ENCODE measurements around the gene PRR13. TPM values are rescaled to one million over a fixed set of nuclear protein-coding genes. Genes with fewer than 3 reads are reported as not detected.
"Not testable (repeated sequence)": the region's sequence is repeated elsewhere in the genome, so short reads cannot be mapped to it uniquely, and the experiment has no call there.

PRR13 gene
- total RNA-seq, 4 donors from 2014 or later: 47.8 to 77.6 (median 65.3) TPM

DNA sequence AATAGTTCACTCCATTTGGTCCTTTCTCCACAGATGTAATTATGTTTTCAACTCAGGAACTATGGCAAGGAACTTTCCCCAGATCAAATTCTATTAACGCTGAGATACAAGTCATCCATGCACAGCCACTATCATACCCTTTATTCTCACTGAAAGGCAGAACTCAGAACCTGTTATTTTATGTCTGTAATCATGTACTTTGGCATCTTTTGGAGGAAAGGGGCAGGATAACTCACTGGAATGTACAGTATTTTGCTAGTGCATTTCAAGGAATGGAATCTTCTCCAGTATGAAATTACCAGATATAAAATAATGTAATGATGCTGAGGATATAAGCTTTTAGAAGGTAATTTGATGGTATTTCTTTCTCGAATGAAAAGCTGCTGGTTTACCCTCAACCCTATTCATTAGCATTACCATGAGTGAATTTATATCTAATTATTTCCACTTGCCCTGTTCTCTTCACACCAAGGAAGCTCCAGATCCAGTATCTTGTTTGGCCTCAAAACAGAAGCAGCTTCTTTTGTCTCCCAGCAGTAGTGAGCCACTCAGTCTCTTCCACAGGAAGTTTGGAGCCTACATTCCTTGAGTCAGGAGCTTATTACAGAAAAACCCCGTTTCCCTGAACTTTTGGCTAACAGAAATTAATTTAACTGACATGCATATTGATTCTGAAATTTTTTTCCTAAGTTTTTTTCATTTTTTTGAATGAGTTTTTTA lies 27.9 kb upstream of the PRR13 start:
- H3K36me3 ChIP-seq: peaks cover 30 to 40% (median 37%) of the 10 kb centered on the region in 4 donors

DNA sequence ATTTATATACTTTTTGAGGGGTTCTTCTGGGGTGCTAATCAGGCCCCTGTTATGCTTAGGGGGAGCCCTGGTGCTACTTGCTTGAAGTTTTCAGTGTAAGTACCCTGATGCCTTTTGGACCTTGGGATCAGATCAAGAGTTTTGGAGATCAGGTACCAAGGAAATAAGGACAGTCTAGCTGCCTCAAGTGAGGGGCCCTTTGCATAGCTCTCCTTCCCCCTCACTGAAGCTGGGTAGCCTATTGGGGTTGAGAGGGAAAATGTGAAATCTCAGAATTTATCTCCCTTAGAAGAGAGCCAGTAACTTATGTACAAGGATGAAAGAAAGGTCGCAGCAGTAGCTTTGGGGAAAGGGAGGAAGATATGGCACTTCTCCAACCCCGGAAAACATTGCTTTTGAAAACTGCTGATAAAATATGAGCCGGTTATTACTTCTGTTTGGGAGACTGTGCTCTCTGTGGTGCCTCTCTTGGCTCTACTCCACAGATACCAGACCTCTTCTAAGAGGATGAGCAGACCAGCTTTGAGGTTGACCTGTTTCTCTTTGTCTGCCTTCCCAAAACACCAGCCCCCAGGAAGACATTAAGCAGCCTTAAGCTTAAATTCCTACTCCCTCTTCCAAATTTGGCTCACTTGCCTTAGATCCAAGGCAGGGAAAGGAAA lies 26.6 kb upstream of the PRR13 start:
- peak overlapping the region in 2 of 4 donors; percentile 1 to 28 for H3K27ac ChIP-seq (replicated peaks in 1 of 4)

More for the DNA sequence above, 27.9 kb upstream of the PRR13 start:
- Histone ChIP-seq H3K27ac (replicated peaks in 1 of 4) (peak overlapping the region; percentile 33 to 64 (median 43)), H3K4me3 (peak overlapping the region in 1 of 4 donors; percentile 10), H3K9me3 (no peaks in the 10 kb centered on the region), H3K27me3 (no peaks in the 10 kb centered on the region), H3K4me1 (peaks cover 37 to 53% (median 42%) of the 10 kb centered on the region in 4 donors)
- intact Hi-C loops (cut with DNase I): no loop called here
- WGBS: 59% methylated on average over 3 of the region's 3 CpGs
- TF ChIP-seq EP300 (IDR thresholded peaks at IDR 0.05): no peak
- no peak for DNase-seq (ENCODE audit: extremely low spot score)

GRCh38 chr12:53415752-53416389 lies 25.7 kb upstream of the PRR13 start:
- H3K4me3 ChIP-seq; H3K27me3 ChIP-seq; H3K9me3 ChIP-seq; DNase-seq (ENCODE audit: extremely low spot score); intact Hi-C loops (cut with DNase I): not testable (repeated sequence)
- H3K36me3 ChIP-seq: peaks cover 7 to 18% (median 14%) of the 10 kb centered on the region in 4 donors
- H3K27ac ChIP-seq (replicated peaks in 1 of 4): peak overlapping the region in 1 of 4 donors; percentile 33
- WGBS: 69% methylated on average over 2 of the region's 2 CpGs
- H3K4me1 ChIP-seq: peaks cover 37 to 55% (median 43%) of the 10 kb centered on the region in 4 donors

More for the DNA sequence above, 26.6 kb upstream of the PRR13 start:
- no peak for DNase-seq (ENCODE audit: extremely low spot score)
- no peak overlapping the region for H3K4me3 ChIP-seq
- no peaks in the 10 kb centered on the region for H3K9me3 ChIP-seq
- TF ChIP-seq CTCF (IDR thresholded peaks at IDR 0.05): no peak
- no peak for TF ChIP-seq EP300 (IDR thresholded peaks at IDR 0.05)
- TF ChIP-seq POLR2A (IDR thresholded peaks at IDR 0.05; ENCODE audit: low read depth): no peak
- TF ChIP-seq POLR2AphosphoS5 (IDR thresholded peaks at IDR 0.05): no peak
- H3K27me3 ChIP-seq: no peaks in the 10 kb centered on the region
- intact Hi-C loops (cut with DNase I): no loop called here
- peaks cover 37 to 53% (median 42%) of the 10 kb centered on the region in 4 donors for H3K4me1 ChIP-seq
- 17% methylated on average over 3 of the region's 3 CpGs for WGBS
- H3K36me3 ChIP-seq: peaks cover 17 to 27% (median 24%) of the 10 kb centered on the region in 4 donors

DNA sequence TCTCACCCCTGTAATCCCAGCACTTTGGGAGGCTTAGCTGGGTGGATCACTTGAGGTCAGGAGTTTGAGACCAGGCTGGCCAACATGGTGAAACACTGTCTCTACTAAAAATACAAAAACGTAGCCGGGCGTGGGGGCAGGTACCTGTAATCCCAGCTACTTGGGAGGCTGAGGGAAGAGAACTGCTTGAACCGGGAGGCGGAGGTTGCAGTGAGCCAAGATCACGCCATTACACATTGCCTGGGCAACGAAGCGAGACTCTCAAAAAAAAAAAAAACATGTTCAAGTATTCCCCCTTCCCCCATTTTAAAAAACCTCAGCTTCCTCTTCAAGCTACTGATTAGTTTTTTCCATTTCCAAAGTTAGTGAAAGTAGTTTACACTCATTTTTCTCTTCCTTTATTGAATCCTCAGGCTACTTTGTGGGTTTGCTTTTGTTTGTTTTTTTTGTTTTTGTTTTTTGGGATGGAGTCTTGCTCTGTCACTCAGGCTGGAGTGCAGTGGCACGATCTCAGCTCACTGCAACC lies 24.2 kb upstream of the PRR13 start:
- H3K27ac ChIP-seq (replicated peaks in 1 of 4); H3K4me3 ChIP-seq; H3K9me3 ChIP-seq; DNase-seq (ENCODE audit: extremely low spot score); intact Hi-C loops (cut with DNase I); H3K27me3 ChIP-seq; H3K36me3 ChIP-seq: not testable (repeated sequence)
- 75% methylated on average over 9 of the region's 9 CpGs for WGBS
- H3K4me1 ChIP-seq: peaks cover 38 to 53% (median 43%) of the 10 kb centered on the region in 4 donors

- no peak for DNase-seq (ENCODE audit: extremely low spot score)
- no peak for TF ChIP-seq EP300 (IDR thresholded peaks at IDR 0.05)
- TF ChIP-seq POLR2AphosphoS5 (IDR thresholded peaks at IDR 0.05): no peak
- no peak for TF ChIP-seq CTCF (IDR thresholded peaks at IDR 0.05)
- no peak for TF ChIP-seq POLR2A (IDR thresholded peaks at IDR 0.05; ENCODE audit: low read depth)
- 91% methylated on average over 3 of the region's 3 CpGs for WGBS
- Histone ChIP-seq H3K27ac (replicated peaks in 1 of 4) (no peak overlapping the region), H3K27me3 (no peaks in the 10 kb centered on the region), H3K36me3 (no peaks in the 10 kb centered on the region), H3K4me3 (no peak overlapping the region), H3K9me3 (no peaks in the 10 kb centered on the region), H3K4me1 (peaks cover 30 to 44% (median 35%) of the 10 kb centered on the region in 4 donors)
- intact Hi-C loops (cut with DNase I): no loop called here
These were observed 23.3 kb upstream of the PRR13 start for GRCh38 chr12:53418221-53418620.

DNA sequence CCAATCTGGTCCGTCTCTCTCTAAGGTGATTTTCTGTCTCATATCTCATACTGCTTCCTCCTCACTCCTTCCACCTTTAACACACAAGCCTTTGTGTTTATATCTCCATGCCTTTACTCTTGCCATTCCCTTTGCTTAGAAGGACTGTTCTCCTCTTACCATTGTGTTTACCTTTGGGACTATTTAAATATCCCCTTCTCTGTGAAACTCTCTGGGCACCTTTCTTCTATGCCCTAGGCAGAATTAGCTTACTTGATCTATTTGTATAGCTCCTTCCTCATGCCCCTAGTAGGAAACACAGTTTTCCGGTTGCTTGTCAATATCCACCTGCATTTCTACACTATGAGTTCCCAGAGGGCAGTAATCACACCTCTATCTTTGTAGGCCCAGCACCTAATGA lies 21.8 kb upstream of the PRR13 start:
- intact Hi-C loops (cut with DNase I): no loop called here
- DNase-seq (ENCODE audit: extremely low spot score): no peak
- 85% methylated on average over 2 of the region's 2 CpGs for WGBS
- Histone ChIP-seq H3K4me3 (no peak overlapping the region), H3K4me1 (peaks cover 19 to 29% (median 21%) of the 10 kb centered on the region in 4 donors), H3K36me3 (no peaks in the 10 kb centered on the region), H3K27ac (replicated peaks in 1 of 4) (no peak overlapping the region), H3K9me3 (no peaks in the 10 kb centered on the region), H3K27me3 (no peaks in the 10 kb centered on the region)
- TF ChIP-seq POLR2A (IDR thresholded peaks at IDR 0.05; ENCODE audit: low read depth): no peak
- TF ChIP-seq CTCF (IDR thresholded peaks at IDR 0.05): no peak

DNA sequence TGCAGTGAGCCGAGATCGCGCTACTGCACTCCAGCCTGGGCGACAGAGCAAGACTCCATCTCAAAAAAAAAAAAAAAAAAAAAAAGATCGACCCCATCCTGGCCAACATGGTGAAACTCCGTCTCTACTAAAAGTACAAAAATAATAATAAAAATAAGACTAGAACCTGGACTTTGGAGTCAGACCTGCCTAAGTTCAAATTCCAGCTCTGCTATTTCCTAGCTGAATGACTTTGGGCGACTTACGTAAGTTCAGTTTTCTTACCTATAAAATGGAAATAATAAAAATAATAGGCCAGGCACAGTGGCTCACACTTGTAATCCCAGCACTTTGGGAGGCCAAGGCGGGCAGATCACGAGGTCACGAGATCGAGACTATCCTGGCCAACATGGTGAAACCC lies 19.3 kb upstream of the PRR13 start:
- H3K36me3 ChIP-seq; intact Hi-C loops (cut with DNase I); H3K4me1 ChIP-seq; DNase-seq (ENCODE audit: extremely low spot score); H3K9me3 ChIP-seq; H3K4me3 ChIP-seq; H3K27ac ChIP-seq (replicated peaks in 1 of 4); H3K27me3 ChIP-seq: not testable (repeated sequence)
- WGBS: 89% methylated on average over 9 of the region's 12 CpGs

Data from esophagus muscularis mucosa (tissue), 4 donors.